Colon (tissue), 2 donors: ENCODE data around the gene DDAH1.
A peak's percentile ranks its signal among the peaks of the same experiment; 100 is the strongest.

Source experiments
- FAIRE-seq: peaks from 2 replicates; lab custom pipeline; 2012; peaks lifted over from hg19 to GRCh38; lab: Jason Lieb, UNC
- donor health status: control.
- donor health status: control.

DDAH1 gene

GRCh38 chr1:85440612-85441011, 24.3 kb downstream of the DDAH1 start:
- FAIRE-seq, result no peak

GRCh38 chr1:85438353-85438752, 26.6 kb downstream of the DDAH1 start:
- no peak for FAIRE-seq

GRCh38 chr1:85437139-85437538, 27.8 kb downstream of the DDAH1 start:
- FAIRE-seq, result no peak

DNA sequence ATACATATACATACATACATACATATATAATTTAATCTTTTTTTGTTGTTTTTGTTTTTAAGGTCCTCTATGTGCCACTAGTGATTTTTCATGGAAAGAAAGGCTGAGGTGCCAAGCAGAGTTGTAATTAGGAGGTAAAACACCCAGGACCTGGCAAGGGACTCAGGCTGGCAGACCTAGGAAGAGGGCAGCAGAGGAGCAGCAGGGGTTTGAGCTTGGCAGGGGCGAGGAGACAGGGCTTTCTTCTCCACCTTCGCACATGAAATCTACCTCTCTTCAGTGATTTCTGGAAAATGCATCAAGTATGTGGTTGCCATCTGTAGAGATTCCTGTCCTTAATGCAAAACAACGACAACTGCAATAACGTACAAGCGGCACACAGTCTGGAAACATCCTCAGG, 31.9 kb downstream of the DDAH1 start:
- no peak for FAIRE-seq

- no peak for FAIRE-seq
These were observed 36.4 kb downstream of the DDAH1 start for GRCh38 chr1:85428471-85429089.

- no peak for FAIRE-seq
These were observed 37.1 kb downstream of the DDAH1 start for GRCh38 chr1:85427849-85428248.

- no peak for FAIRE-seq
These were observed 37.6 kb downstream of the DDAH1 start for GRCh38 chr1:85427331-85427730.

DNA sequence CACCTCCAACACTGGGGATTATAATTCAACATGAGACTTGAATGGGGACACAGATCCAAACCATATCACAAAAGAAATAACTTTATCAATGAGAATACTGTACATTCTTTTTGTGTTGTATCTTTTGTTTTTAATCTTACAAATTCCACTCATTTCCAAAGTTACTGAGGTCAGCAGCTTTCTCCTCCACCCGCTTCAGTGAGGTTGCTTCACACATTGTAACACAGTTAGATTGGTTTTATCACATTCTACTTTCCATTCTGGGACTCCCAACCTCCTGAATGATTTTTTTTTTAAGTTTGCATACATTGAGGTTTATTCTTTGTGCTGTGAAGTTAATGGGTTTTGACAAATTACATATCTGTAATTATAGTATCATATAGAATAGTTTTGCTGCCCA, 43.8 kb downstream of the DDAH1 start:
- FAIRE-seq, result no peak

- no peak for FAIRE-seq
These were observed 44.8 kb downstream of the DDAH1 start for GRCh38 chr1:85420199-85420598.

GRCh38 chr1:85417876-85418275, 47.1 kb downstream of the DDAH1 start:
- FAIRE-seq, result no peak

DNA sequence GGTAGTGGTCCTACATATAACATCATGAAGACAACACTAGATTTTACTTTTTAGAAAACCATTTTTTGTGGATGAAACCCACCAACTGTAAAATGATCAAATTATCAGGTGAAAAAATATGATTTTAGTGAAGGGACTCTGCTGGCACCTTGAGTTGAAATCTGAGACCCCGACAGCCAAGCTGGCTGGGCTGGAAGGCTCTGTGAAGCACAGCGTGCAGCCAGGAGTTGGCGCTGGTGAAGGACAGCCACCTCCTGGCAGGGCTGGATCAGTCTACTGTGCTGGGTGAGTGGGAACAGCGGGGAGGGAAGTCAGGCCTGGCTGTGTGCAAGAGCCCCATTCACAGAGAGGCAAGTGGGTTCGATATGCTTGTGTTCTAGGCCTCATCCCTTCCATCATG, 47.9 kb downstream of the DDAH1 start:
- FAIRE-seq, result no peak

- no peak for FAIRE-seq
These were observed 51.8 kb downstream of the DDAH1 start for GRCh38 chr1:85413169-85413568.

GRCh38 chr1:85411567-85412305, 53.2 kb downstream of the DDAH1 start:
- FAIRE-seq, result no peak

DNA sequence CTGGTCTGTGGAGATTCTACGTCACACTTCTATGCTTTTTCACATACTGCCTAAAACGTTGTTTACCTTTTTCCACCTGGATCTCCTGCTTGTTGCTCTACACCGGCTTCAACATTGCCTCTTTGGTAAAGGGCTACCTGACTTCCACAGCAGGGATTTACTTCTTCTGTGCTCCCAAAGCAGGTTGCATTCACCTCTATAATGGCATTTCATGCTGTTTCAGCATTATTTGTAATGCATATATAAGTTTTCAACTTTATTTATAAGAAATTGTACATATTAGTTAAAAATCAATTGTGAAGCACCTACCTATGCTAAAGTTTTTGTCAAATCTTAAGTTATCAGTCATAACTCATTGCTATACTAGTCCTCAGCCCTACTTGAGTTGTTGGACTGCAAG, 55.4 kb downstream of the DDAH1 start:
- no peak for FAIRE-seq

- no peak for FAIRE-seq
These were observed 57.1 kb downstream of the DDAH1 start for GRCh38 chr1:85407746-85408377.

- peak; percentile 82 for FAIRE-seq
These were observed 57.9 kb downstream of the DDAH1 start for GRCh38 chr1:85406887-85407533.

GRCh38 chr1:85406081-85406480, 58.9 kb downstream of the DDAH1 start:
- FAIRE-seq, result peak; percentile 24

- FAIRE-seq, result no peak
These were observed 60.6 kb downstream of the DDAH1 start for GRCh38 chr1:85404408-85404807.

DNA sequence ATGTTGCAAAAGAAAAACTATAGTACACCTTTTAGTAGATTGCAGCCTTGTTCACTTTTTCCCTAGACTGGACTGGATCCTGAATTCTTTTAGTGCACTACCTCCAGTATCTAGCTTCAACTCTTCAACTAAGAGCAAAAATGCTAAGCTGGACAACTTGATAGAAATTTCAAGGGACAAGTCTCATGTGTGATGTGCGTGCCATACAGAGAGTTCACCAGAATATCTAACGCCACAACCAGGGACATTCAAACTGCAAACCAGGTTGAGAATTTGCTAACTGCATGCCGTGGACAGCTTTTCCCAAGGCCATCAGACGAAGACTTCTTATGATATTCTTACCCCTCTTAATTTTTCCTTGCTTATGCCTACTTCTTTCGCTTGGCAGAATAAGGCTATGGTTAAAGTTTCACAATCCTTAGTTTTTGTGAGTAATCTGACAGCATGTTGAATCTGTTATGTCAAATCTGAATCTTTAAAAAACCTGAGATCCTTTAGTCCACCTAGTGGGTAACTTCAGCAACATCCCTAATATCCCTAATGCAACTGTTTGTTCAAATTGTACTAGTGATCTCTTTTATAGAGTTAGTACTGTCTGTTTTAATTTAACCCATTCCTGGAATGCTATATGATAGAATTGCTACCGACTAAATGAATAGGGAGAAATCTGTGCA, 66.4 kb downstream of the DDAH1 start:
- no peak for FAIRE-seq

GRCh38 chr1:85397490-85398032, 67.4 kb downstream of the DDAH1 start:
- no peak for FAIRE-seq

DNA sequence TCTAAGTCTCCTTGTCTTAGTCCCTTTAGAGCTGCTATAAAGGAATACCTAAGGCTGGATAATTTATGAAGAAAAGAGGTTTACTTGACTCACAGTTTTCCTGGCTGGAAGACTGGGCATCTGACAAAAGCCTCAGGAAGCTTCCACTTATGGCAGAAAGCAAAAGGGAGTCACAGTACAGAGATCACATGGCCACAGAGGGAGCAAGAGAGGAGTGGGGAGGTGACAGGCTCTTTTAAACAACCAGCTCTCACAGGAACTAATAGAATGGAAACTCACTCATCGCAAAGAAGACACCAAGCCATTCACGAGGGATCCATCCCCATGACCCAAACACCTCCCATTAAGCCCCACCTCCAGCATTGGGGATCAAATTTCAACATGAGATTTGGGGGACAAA, 68.8 kb downstream of the DDAH1 start:
- FAIRE-seq, result no peak

GRCh38 chr1:85394130-85394529, 70.8 kb downstream of the DDAH1 start:
- no peak for FAIRE-seq
